ENCODE data around the gene LY6G5B. TPM values are rescaled to one million over a fixed set of nuclear protein-coding genes. Genes with fewer than 3 reads are reported as not detected.
A peak's percentile ranks its signal among the peaks of the same experiment; 100 is the strongest.

Gene LY6G5B
- total and polyA plus RNA-seq, 2 donors (not counting 1 experiment from before 2014, with no cell fraction given): 2.0 to 2.8 TPM

DNA sequence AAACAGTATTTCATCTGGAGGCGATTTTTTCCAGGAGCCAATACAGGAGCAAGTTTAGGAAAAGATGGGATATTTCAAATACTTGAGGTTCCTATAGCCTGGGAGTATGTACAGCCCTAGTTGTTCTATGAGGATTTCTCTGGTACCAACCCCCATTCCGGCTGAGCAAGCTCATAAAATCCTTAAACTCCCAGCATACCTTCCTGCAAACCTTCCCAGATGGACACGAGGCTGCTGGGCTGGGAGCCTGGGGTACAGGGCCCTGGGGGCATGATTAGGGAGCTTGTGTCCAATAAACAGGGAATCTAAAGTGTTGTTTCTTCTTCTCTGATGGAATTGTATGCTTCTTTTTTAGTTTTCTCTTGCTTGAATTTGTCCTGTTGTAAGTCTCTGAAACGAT, 47.8 kb upstream of the LY6G5B start:
- Histone ChIP-seq H3K79me2 (ENCODE audit: control insufficient read depth, insufficient read depth, low read length) (peaks cover 51% of the 10 kb centered on the region), H3K27me3 (ENCODE audit: control insufficient read depth, insufficient read depth, low read length) (no peaks in the 10 kb centered on the region), H3K4me3 (replicated peaks in 1 of 4; ENCODE audit: control extremely low read depth in 1 of 4, insufficient read depth in 1 of 4, low read depth in 3 of 4, low read length in 4 of 4) (peak overlapping the region; percentile 75 to 99 (median 92)), H3K4me2 (ENCODE audit: extremely low read depth, insufficient read depth, low read length) (peak overlapping the region; percentile 99), H2AFZ (ENCODE audit: low read length) (no peak overlapping the region), H3K9ac (ENCODE audit: insufficient read depth, low read length) (peak overlapping the region; percentile 95), H3K4me1 (ENCODE audit: control insufficient read depth, extremely low read depth, insufficient read depth, low read length) (peaks cover 2% of the 10 kb centered on the region), H3K9me3 (ENCODE audit: control insufficient read depth, insufficient read depth, low read depth, low read length) (no peaks in the 10 kb centered on the region), H3K27ac (ENCODE audit: insufficient read depth, low read length) (peak overlapping the region; percentile 100), H4K20me1 (ENCODE audit: control insufficient read depth, extremely low read depth, insufficient read depth, low read length) (no peaks in the 10 kb centered on the region), H3K36me3 (ENCODE audit: control insufficient read depth, insufficient read depth, low read length) (peaks cover 21% of the 10 kb centered on the region)
- no peak for DNase-seq (ENCODE audit: low read depth in 2 of 2)
- TF ChIP-seq, protein P1, sequence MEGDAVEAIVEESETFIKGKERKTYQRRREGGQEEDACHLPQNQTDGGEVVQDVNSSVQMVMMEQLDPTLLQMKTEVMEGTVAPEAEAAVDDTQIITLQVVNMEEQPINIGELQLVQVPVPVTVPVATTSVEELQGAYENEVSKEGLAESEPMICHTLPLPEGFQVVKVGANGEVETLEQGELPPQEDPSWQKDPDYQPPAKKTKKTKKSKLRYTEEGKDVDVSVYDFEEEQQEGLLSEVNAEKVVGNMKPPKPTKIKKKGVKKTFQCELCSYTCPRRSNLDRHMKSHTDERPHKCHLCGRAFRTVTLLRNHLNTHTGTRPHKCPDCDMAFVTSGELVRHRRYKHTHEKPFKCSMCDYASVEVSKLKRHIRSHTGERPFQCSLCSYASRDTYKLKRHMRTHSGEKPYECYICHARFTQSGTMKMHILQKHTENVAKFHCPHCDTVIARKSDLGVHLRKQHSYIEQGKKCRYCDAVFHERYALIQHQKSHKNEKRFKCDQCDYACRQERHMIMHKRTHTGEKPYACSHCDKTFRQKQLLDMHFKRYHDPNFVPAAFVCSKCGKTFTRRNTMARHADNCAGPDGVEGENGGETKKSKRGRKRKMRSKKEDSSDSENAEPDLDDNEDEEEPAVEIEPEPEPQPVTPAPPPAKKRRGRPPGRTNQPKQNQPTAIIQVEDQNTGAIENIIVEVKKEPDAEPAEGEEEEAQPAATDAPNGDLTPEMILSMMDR (conservative IDR thresholded peaks at IDR 0.05 in 1 of 2, IDR thresholded peaks at IDR 0.05 in 1 of 2; ENCODE audit: low read depth in 1 of 2, low read length in 2 of 2): no peak
- no peak for TF ChIP-seq EZH2 (IDR thresholded peaks at IDR 0.05; ENCODE audit: low read length, missing control alignments)

DNA sequence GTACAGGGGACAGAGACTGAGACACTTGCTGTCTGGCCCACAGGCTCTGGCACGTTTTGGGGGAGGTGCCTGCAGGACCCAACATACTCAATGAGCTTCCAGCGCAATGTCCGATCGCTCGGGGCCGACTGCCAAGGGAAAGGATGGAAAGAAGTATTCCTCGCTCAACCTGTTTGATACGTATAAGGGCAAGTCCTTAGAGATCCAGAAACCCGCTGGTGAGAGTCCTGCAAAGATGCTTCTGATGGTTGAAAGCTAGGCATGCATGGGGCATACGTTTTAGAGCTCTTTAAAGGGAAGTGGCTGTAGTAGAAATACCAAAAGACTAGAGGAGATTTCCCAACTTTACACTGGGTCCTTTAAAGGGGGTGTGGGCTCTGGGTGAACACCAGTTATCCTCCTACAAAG, 47.1 kb upstream of the LY6G5B start:
- no peak overlapping the region for H3K9ac ChIP-seq (ENCODE audit: insufficient read depth, low read length)

DNA sequence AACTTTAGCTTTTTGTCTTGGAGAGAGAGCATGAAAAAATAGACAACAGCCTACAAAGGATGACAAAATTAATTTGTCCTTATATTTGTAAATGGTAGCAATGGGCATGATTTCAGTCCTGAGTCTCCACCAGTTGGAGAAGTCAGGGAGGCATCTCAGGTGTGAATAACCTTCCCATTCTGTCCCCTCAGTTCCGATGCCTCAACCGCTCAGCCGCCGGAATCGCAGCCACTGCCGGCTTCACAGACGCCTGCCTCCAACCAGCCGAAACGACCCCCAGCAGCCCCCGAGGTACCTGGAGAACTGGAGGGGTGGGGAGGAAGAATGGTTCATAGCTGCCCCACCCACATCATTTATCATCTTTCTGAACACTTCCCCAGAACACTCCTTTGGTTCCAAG, 45.7 kb upstream of the LY6G5B start:
- H3K36me3 ChIP-seq (ENCODE audit: control insufficient read depth, insufficient read depth, low read length): peaks cover 34% of the 10 kb centered on the region
- no peak overlapping the region for H3K4me2 ChIP-seq (ENCODE audit: extremely low read depth, insufficient read depth, low read length)
- H3K9ac ChIP-seq (ENCODE audit: insufficient read depth, low read length): no peak overlapping the region
- H4K20me1 ChIP-seq (ENCODE audit: control insufficient read depth, extremely low read depth, insufficient read depth, low read length): no peaks in the 10 kb centered on the region
- H3K9me3 ChIP-seq (ENCODE audit: control insufficient read depth, insufficient read depth, low read depth, low read length): no peaks in the 10 kb centered on the region
- H2AFZ ChIP-seq (ENCODE audit: low read length): no peak overlapping the region
- peaks cover 2% of the 10 kb centered on the region for H3K4me1 ChIP-seq (ENCODE audit: control insufficient read depth, extremely low read depth, insufficient read depth, low read length)
- H3K79me2 ChIP-seq (ENCODE audit: control insufficient read depth, insufficient read depth, low read length): peaks cover 60% of the 10 kb centered on the region
- H3K4me3 ChIP-seq (replicated peaks in 1 of 4; ENCODE audit: control extremely low read depth in 1 of 4, insufficient read depth in 1 of 4, low read depth in 3 of 4, low read length in 4 of 4): no peak overlapping the region
- no peak for DNase-seq (ENCODE audit: low read depth in 2 of 2)
- no peak for TF ChIP-seq EZH2 (IDR thresholded peaks at IDR 0.05; ENCODE audit: low read length, missing control alignments)
- TF ChIP-seq, protein P1 (conservative IDR thresholded peaks at IDR 0.05 in 1 of 2, IDR thresholded peaks at IDR 0.05 in 1 of 2; ENCODE audit: low read depth in 1 of 2, low read length in 2 of 2): no peak
- H3K27ac ChIP-seq (ENCODE audit: insufficient read depth, low read length): no peak overlapping the region
- no peaks in the 10 kb centered on the region for H3K27me3 ChIP-seq (ENCODE audit: control insufficient read depth, insufficient read depth, low read length)

More for the DNA sequence above, 47.1 kb upstream of the LY6G5B start:
- no peaks in the 10 kb centered on the region for H3K27me3 ChIP-seq (ENCODE audit: control insufficient read depth, insufficient read depth, low read length)
- no peak overlapping the region for H2AFZ ChIP-seq (ENCODE audit: low read length)
- no peaks in the 10 kb centered on the region for H4K20me1 ChIP-seq (ENCODE audit: control insufficient read depth, extremely low read depth, insufficient read depth, low read length)
- peak overlapping the region; percentile 75 to 99 (median 92) for H3K4me3 ChIP-seq (replicated peaks in 1 of 4; ENCODE audit: control extremely low read depth in 1 of 4, insufficient read depth in 1 of 4, low read depth in 3 of 4, low read length in 4 of 4)
- H3K9me3 ChIP-seq (ENCODE audit: control insufficient read depth, insufficient read depth, low read depth, low read length): no peaks in the 10 kb centered on the region
- peaks cover 2% of the 10 kb centered on the region for H3K4me1 ChIP-seq (ENCODE audit: control insufficient read depth, extremely low read depth, insufficient read depth, low read length)
- no peak for DNase-seq (ENCODE audit: low read depth in 2 of 2)
- H3K36me3 ChIP-seq (ENCODE audit: control insufficient read depth, insufficient read depth, low read length): peaks cover 27% of the 10 kb centered on the region
- H3K4me2 ChIP-seq (ENCODE audit: extremely low read depth, insufficient read depth, low read length): peak overlapping the region; percentile 99
- peaks cover 56% of the 10 kb centered on the region for H3K79me2 ChIP-seq (ENCODE audit: control insufficient read depth, insufficient read depth, low read length)
- H3K27ac ChIP-seq (ENCODE audit: insufficient read depth, low read length): no peak overlapping the region
- TF ChIP-seq, protein P1 (conservative IDR thresholded peaks at IDR 0.05 in 1 of 2, IDR thresholded peaks at IDR 0.05 in 1 of 2; ENCODE audit: low read depth in 1 of 2, low read length in 2 of 2): no peak
